ENCODE results near the gene SCFD2.
A peak's percentile ranks its signal among the peaks of the same experiment; 100 is the strongest.
"Not testable (repeated sequence)": the region's sequence is repeated elsewhere in the genome, so short reads cannot be mapped to it uniquely, and the experiment has no call there.

The SCFD2 gene

DNA sequence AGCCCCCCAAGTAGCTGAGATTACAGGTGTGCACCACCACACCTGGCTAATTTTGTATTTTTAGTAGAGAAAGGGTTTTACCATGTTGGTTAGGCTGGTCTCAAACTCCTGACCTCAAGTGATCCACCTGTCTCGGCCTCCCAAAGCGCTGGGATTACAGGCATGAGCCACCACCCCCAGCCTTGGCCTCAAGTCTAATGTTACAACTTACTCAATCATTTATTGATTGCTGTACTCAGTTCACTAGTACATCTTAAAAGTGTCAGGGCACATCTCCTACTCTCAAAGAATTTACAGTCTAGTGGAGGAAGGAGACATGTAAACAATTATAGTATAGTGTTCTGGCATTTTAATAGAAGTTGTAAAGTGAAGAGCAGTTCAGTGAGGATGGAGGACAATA, 19.5 kb downstream of the SCFD2 start:
- not testable (repeated sequence) for H2AFZ ChIP-seq (ENCODE audit: low read length, unreplicated experiment); H3K4me3 ChIP-seq (ENCODE audit: low read depth, low read length); H3K27ac ChIP-seq (ENCODE audit: low read depth, low read length); H3K36me3 ChIP-seq (ENCODE audit: insufficient read depth, low read length); H3K79me2 ChIP-seq (ENCODE audit: control insufficient read depth, insufficient read depth, low read length, unreplicated experiment); H3K27me3 ChIP-seq (ENCODE audit: insufficient read depth, low read length)
- peaks cover 10% of the 10 kb centered on the region for H3K4me1 ChIP-seq (ENCODE audit: control insufficient read depth, insufficient read depth, low read length, unreplicated experiment)

- H3K27ac ChIP-seq (ENCODE audit: low read depth, low read length); H3K4me1 ChIP-seq (ENCODE audit: control insufficient read depth, insufficient read depth, low read length, unreplicated experiment); H3K36me3 ChIP-seq (ENCODE audit: insufficient read depth, low read length); H3K79me2 ChIP-seq (ENCODE audit: control insufficient read depth, insufficient read depth, low read length, unreplicated experiment); H3K4me3 ChIP-seq (ENCODE audit: low read depth, low read length); H2AFZ ChIP-seq (ENCODE audit: low read length, unreplicated experiment); H3K27me3 ChIP-seq (ENCODE audit: insufficient read depth, low read length): not testable (repeated sequence)
These were observed 25.7 kb downstream of the SCFD2 start for GRCh38 chr4:53340145-53340544.

DNA sequence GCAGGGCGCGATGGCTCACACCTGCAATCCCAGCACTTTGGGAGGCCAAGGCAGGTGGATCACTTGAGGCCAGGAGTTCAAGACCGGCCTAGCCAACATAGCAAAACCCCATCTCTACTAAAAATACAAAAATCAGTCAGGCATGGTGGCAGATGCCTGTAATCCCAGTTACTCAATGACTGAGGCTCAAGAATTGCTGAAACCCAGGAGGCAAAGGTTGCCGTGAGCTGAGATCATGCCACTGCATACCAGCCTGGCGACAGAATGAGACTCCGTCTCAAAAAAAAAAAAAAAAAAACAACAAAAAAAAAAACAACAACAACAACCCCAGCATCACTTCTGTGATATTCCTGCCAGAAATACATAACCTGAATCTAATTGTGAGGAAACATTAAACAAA, 30.9 kb downstream of the SCFD2 start:
- H3K27me3 ChIP-seq (ENCODE audit: insufficient read depth, low read length); H3K4me1 ChIP-seq (ENCODE audit: control insufficient read depth, insufficient read depth, low read length, unreplicated experiment); H3K36me3 ChIP-seq (ENCODE audit: insufficient read depth, low read length); H2AFZ ChIP-seq (ENCODE audit: low read length, unreplicated experiment); H3K27ac ChIP-seq (ENCODE audit: low read depth, low read length); H3K79me2 ChIP-seq (ENCODE audit: control insufficient read depth, insufficient read depth, low read length, unreplicated experiment); H3K4me3 ChIP-seq (ENCODE audit: low read depth, low read length): not testable (repeated sequence)

DNA sequence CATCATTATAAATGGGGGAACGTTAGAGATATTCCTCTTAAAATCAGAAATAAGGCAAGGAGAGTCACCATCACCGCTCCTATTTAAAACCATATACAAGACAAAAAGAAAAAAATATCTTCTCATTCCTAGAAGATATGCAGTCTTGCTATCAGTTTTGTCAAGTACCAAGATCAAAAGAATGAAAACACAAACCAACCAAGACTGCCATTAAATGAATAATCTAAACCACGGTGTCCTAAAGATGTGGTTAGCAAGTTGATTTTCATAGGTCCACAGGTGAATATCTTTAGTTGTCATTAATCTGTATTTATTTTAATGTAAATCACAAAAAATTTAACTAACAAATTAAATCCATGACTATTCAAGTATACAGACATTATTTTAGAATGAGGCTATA, 39.3 kb downstream of the SCFD2 start:
- peaks cover 15% of the 10 kb centered on the region for H3K4me1 ChIP-seq (ENCODE audit: control insufficient read depth, insufficient read depth, low read length, unreplicated experiment)
- no peak overlapping the region for H3K27ac ChIP-seq (ENCODE audit: low read depth, low read length)
- H3K79me2 ChIP-seq (ENCODE audit: control insufficient read depth, insufficient read depth, low read length, unreplicated experiment): no peaks in the 10 kb centered on the region
- H3K4me3 ChIP-seq (ENCODE audit: low read depth, low read length): no peak overlapping the region
- no peaks in the 10 kb centered on the region for H3K27me3 ChIP-seq (ENCODE audit: insufficient read depth, low read length)
- no peak overlapping the region for H2AFZ ChIP-seq (ENCODE audit: low read length, unreplicated experiment)
- H3K36me3 ChIP-seq (ENCODE audit: insufficient read depth, low read length): no peaks in the 10 kb centered on the region

- Histone ChIP-seq H3K36me3 (ENCODE audit: insufficient read depth, low read length) (no peaks in the 10 kb centered on the region), H2AFZ (ENCODE audit: low read length, unreplicated experiment) (no peak overlapping the region), H3K4me3 (ENCODE audit: low read depth, low read length) (no peak overlapping the region), H3K4me1 (ENCODE audit: control insufficient read depth, insufficient read depth, low read length, unreplicated experiment) (peaks cover 26% of the 10 kb centered on the region), H3K27me3 (ENCODE audit: insufficient read depth, low read length) (no peaks in the 10 kb centered on the region), H3K27ac (ENCODE audit: low read depth, low read length) (peak overlapping the region; percentile 90; the same call in 1 of the 2 replicates), H3K79me2 (ENCODE audit: control insufficient read depth, insufficient read depth, low read length, unreplicated experiment) (no peaks in the 10 kb centered on the region)
These were observed 43.2 kb downstream of the SCFD2 start for GRCh38 chr4:53322696-53323095.

GRCh38 chr4:53321984-53322289, 43.9 kb downstream of the SCFD2 start:
- H3K27ac ChIP-seq (ENCODE audit: low read depth, low read length): peak overlapping the region; percentile 90
- peaks cover 5% of the 10 kb centered on the region for H3K79me2 ChIP-seq (ENCODE audit: control insufficient read depth, insufficient read depth, low read length, unreplicated experiment)
- no peaks in the 10 kb centered on the region for H3K36me3 ChIP-seq (ENCODE audit: insufficient read depth, low read length)
- no peaks in the 10 kb centered on the region for H3K27me3 ChIP-seq (ENCODE audit: insufficient read depth, low read length)
- peak overlapping the region; percentile 63; the same call in 1 of the 2 replicates for H3K4me3 ChIP-seq (ENCODE audit: low read depth, low read length)
- H2AFZ ChIP-seq (ENCODE audit: low read length, unreplicated experiment): peak overlapping the region; percentile 4
- peaks cover 26% of the 10 kb centered on the region for H3K4me1 ChIP-seq (ENCODE audit: control insufficient read depth, insufficient read depth, low read length, unreplicated experiment)

DNA sequence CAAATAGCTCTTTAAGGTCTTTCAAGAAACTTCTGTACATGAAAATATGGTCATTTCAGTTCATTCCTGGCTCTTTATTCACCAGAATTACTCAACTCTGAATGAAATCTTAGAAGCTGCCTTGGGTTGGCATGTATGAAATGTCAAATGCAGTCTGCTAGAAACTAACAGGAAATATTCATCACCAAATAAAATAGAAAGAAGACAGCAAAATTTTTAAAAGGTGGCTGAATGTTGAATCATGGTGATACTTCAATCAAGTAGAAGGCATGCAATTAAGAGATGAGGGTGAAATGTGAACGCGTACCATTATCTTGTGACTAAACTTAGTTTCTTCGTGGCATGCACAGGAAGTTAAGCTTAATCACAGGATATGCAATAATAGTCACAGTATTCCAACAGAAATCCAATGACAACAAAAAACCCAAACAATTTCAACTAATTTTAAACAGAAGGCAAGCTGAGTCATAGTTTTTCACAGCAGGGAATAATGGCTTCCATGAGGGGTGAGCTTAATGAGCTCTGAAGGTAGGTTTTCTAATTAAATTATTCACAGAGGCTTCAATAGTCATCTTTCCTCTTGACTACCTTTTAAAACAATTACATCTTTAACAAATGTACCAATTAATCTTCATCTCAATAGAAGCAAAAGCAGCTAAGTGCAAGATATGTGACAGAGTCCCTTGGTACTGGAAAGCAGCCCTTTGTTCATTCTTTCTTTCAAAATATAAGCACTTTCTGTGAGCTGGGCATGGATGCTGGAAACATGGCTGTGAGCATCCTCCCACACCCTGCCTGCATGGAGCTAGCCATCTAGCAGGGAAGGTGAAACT, 44.5 kb downstream of the SCFD2 start:
- peaks cover 26% of the 10 kb centered on the region for H3K4me1 ChIP-seq (ENCODE audit: control insufficient read depth, insufficient read depth, low read length, unreplicated experiment)
- H3K27ac ChIP-seq (ENCODE audit: low read depth, low read length): peak overlapping the region; percentile 90
- peak overlapping the region; percentile 63 for H3K4me3 ChIP-seq (ENCODE audit: low read depth, low read length)
- H3K36me3 ChIP-seq (ENCODE audit: insufficient read depth, low read length): no peaks in the 10 kb centered on the region
- peak overlapping the region; percentile 73 for H2AFZ ChIP-seq (ENCODE audit: low read length, unreplicated experiment)
- H3K27me3 ChIP-seq (ENCODE audit: insufficient read depth, low read length): no peaks in the 10 kb centered on the region
- peaks cover 5% of the 10 kb centered on the region for H3K79me2 ChIP-seq (ENCODE audit: control insufficient read depth, insufficient read depth, low read length, unreplicated experiment)

GRCh38 chr4:53315300-53315699, 50.6 kb downstream of the SCFD2 start:
- Histone ChIP-seq H3K36me3 (ENCODE audit: insufficient read depth, low read length) (no peaks in the 10 kb centered on the region), H3K4me1 (ENCODE audit: control insufficient read depth, insufficient read depth, low read length, unreplicated experiment) (peaks cover 15% of the 10 kb centered on the region), H3K27me3 (ENCODE audit: insufficient read depth, low read length) (no peaks in the 10 kb centered on the region), H2AFZ (ENCODE audit: low read length, unreplicated experiment) (no peak overlapping the region), H3K79me2 (ENCODE audit: control insufficient read depth, insufficient read depth, low read length, unreplicated experiment) (peaks cover 5% of the 10 kb centered on the region), H3K4me3 (ENCODE audit: low read depth, low read length) (no peak overlapping the region), H3K27ac (ENCODE audit: low read depth, low read length) (no peak overlapping the region)

GRCh38 chr4:53314252-53314651, 51.6 kb downstream of the SCFD2 start:
- Histone ChIP-seq H2AFZ (ENCODE audit: low read length, unreplicated experiment) (no peak overlapping the region), H3K36me3 (ENCODE audit: insufficient read depth, low read length) (no peaks in the 10 kb centered on the region), H3K4me1 (ENCODE audit: control insufficient read depth, insufficient read depth, low read length, unreplicated experiment) (peaks cover 21% of the 10 kb centered on the region), H3K79me2 (ENCODE audit: control insufficient read depth, insufficient read depth, low read length, unreplicated experiment) (peaks cover 5% of the 10 kb centered on the region), H3K4me3 (ENCODE audit: low read depth, low read length) (no peak overlapping the region), H3K27me3 (ENCODE audit: insufficient read depth, low read length) (no peaks in the 10 kb centered on the region), H3K27ac (ENCODE audit: low read depth, low read length) (no peak overlapping the region)

GRCh38 chr4:53313510-53313909, 52.4 kb downstream of the SCFD2 start:
- peaks cover 5% of the 10 kb centered on the region for H3K79me2 ChIP-seq (ENCODE audit: control insufficient read depth, insufficient read depth, low read length, unreplicated experiment)

DNA sequence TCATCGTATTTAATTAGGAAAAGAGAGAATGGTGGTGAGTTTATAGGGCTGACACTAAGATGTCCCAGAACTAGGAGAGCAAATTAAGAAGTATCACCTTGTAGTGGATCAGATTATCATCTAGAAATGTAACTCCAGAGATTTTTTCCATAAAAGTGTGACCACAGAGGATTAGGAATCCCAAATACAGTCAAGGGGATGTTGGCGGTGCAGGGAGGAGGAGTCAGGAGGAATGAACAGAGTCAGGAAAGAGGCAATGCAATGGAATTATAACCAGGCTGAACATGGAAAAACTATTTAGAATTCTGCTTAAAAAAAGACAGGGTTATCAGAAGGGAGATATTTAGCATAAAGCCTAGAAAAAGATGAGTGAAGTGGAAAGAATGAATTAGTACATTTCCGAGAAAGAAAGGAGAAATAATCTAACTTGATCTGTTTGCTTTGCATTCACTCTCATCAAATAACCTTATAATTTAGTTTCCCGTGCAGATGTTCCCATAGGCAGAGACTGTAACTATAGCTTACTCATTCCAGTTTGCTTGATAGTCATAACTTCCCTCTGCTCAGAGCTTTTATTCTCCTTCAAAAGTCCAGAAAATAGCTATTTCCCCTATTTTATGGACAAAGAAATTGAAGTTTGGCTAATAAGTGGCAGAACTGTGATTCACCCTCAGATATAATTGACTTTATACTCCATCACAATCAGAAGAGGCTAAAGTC, 56.4 kb downstream of the SCFD2 start:
- Histone ChIP-seq H2AFZ (ENCODE audit: low read length, unreplicated experiment) (peak overlapping the region; percentile 91), H3K79me2 (ENCODE audit: control insufficient read depth, insufficient read depth, low read length, unreplicated experiment) (no peaks in the 10 kb centered on the region), H3K36me3 (ENCODE audit: insufficient read depth, low read length) (no peaks in the 10 kb centered on the region; the same call in 1 of the 2 replicates), H3K27ac (ENCODE audit: low read depth, low read length) (peak overlapping the region; percentile 81), H3K4me3 (ENCODE audit: low read depth, low read length) (peak overlapping the region; percentile 38), H3K27me3 (ENCODE audit: insufficient read depth, low read length) (no peaks in the 10 kb centered on the region), H3K4me1 (ENCODE audit: control insufficient read depth, insufficient read depth, low read length, unreplicated experiment) (peaks cover 47% of the 10 kb centered on the region)

More at GRCh38 chr4:53313510-53313909, 52.4 kb downstream of the SCFD2 start:
- Histone ChIP-seq H3K4me3 (ENCODE audit: low read depth, low read length) (no peak overlapping the region), H3K4me1 (ENCODE audit: control insufficient read depth, insufficient read depth, low read length, unreplicated experiment) (peaks cover 28% of the 10 kb centered on the region), H2AFZ (ENCODE audit: low read length, unreplicated experiment) (no peak overlapping the region), H3K36me3 (ENCODE audit: insufficient read depth, low read length) (no peaks in the 10 kb centered on the region), H3K27ac (ENCODE audit: low read depth, low read length) (no peak overlapping the region), H3K27me3 (ENCODE audit: insufficient read depth, low read length) (no peaks in the 10 kb centered on the region)

Data from ACC112 (cell line).